SK-N-SH (cell line): Measurements from ENCODE around the gene CAMKMT.

Source experiments
- CTCF ChIP-seq: fragments of 200-600 bp; sonication (generic); IDR thresholded peaks from 2 replicates; pipeline ENCODE4 v1.6.1; 2017; ENCODE audit warnings: antibody characterized with exemption, mild to moderate bottlenecking, moderate library complexity
- EP300 ChIP-seq, 2 experiments: IDR thresholded peaks; 2 replicates each; pipeline versions ENCODE4 v1.4.0 to v1.6.1; 2012; ENCODE audit warnings: borderline replicate concordance in 1 of 2, low read depth in 1 of 2, low read length in 1 of 2
- EZH2phosphoT487 ChIP-seq: fragments of 200-600 bp; sonication (generic); IDR thresholded peaks from 2 replicates; pipeline ENCODE4 v1.6.1; 2017; ENCODE audit warnings: low read depth, mixed run types, mild to moderate bottlenecking, antibody characterized with exemption, moderate library complexity, borderline replicate concordance
- IRF3 ChIP-seq: fragments of 150-350 bp; IDR thresholded peaks from 2 replicates; pipeline ENCODE4 v1.6.1; 2016; ENCODE audit warnings: mild to moderate bottlenecking, low read depth, low read length
- NRF1 ChIP-seq: IDR thresholded peaks from 2 replicates; pipeline ENCODE4 v1.6.1; 2012; ENCODE audit warnings: low read depth, mild to moderate bottlenecking, low read length
- RAD21 ChIP-seq: IDR thresholded peaks from 2 replicates; pipeline ENCODE4 v1.6.1; 2012; ENCODE audit warnings: mild to moderate bottlenecking, low read length
- RCOR1 ChIP-seq: fragments of 150-350 bp; IDR thresholded peaks from 2 replicates; pipeline ENCODE4 v1.6.1; 2017; ENCODE audit warnings: antibody characterized with exemption, low read length
- REST ChIP-seq: IDR thresholded peaks from 2 replicates; pipeline ENCODE4 v1.6.1; 2012; ENCODE audit warnings: mild to moderate bottlenecking, low read depth, low read length, moderate library complexity
- SIN3A ChIP-seq: IDR thresholded peaks from 2 replicates; pipeline ENCODE4 v1.6.1; 2012; ENCODE audit warnings: low read depth, mild to moderate bottlenecking, low read length, moderate library complexity, borderline replicate concordance

- TF ChIP-seq RAD21 (no peak), CTCF (no peak), EP300 (IDR thresholded peaks at IDR 0.05; ENCODE audit: borderline replicate concordance in 1 of 2, low read depth in 1 of 2, low read length in 1 of 2) (no peak), SIN3A (no peak), IRF3 (no peak), RCOR1 (no peak), NRF1 (no peak), REST (no peak), EZH2phosphoT487 (no peak)
Observed at GRCh38 chr2:44716131-44716530, 354.4 kb downstream of the CAMKMT start.
